LHCN-M2 (cell line): ENCODE measurements around the gene PHACTR2. TPM values are rescaled to one million over a fixed set of nuclear protein-coding genes. Genes with fewer than 3 reads are reported as not detected.
"Not testable (repeated sequence)": the region's sequence is repeated elsewhere in the genome, so short reads cannot be mapped to it uniquely, and the experiment has no call there.

Experiments
- DNase-seq: peaks from one replicate; pipeline ENCODE4 v3.0.0-alpha.2; 2012; ENCODE audit warnings: low read depth
- total RNA-seq: library from RNA; depleted of rRNA; stranded (reverse); fragments of >200 nt; gene quantifications from 2 replicates; pipeline ENCODE4 v1.2.3, GENCODE V29; 2014

PHACTR2 gene
- total RNA-seq, 1 experiment from 2014 or later = 35.0 TPM

- no peak for DNase-seq
Measured at GRCh38 chr6:143698759-143699429, 21.1 kb downstream of the PHACTR2 start.

GRCh38 chr6:143699430-143699825 is 21.7 kb downstream of the PHACTR2 start:
- DNase-seq = no peak

- peak; percentile 80 for DNase-seq
Measured at GRCh38 chr6:143700684-143701348, 23.1 kb downstream of the PHACTR2 start.

GRCh38 chr6:143701349-143702234 is 23.8 kb downstream of the PHACTR2 start:
- DNase-seq = no peak

- DNase-seq = no peak
Measured at GRCh38 chr6:143705569-143705968, 27.8 kb downstream of the PHACTR2 start.

- no peak for DNase-seq
Measured at GRCh38 chr6:143707697-143708096, 29.9 kb downstream of the PHACTR2 start.

- DNase-seq = no peak
Measured at GRCh38 chr6:143708889-143709288, 31.1 kb downstream of the PHACTR2 start.

- DNase-seq = no peak
Measured at GRCh38 chr6:143711714-143712113, 33.9 kb downstream of the PHACTR2 start.

GRCh38 chr6:143718472-143718871 is 40.7 kb downstream of the PHACTR2 start:
- no peak for DNase-seq

- DNase-seq = no peak
Measured at GRCh38 chr6:143721642-143722041, 43.9 kb downstream of the PHACTR2 start.

- no peak for DNase-seq
Measured at GRCh38 chr6:143724876-143725275, 47.1 kb downstream of the PHACTR2 start.

GRCh38 chr6:143726015-143726647 is 48.4 kb downstream of the PHACTR2 start:
- no peak for DNase-seq

GRCh38 chr6:143727035-143727434 is 49.3 kb downstream of the PHACTR2 start:
- DNase-seq = no peak

- DNase-seq = no peak
Measured at GRCh38 chr6:143731789-143732188, 54.0 kb downstream of the PHACTR2 start.

- DNase-seq = no peak
Measured at GRCh38 chr6:143732536-143732935, 54.8 kb downstream of the PHACTR2 start.

- DNase-seq = no peak
Measured at GRCh38 chr6:143733510-143733909, 55.7 kb downstream of the PHACTR2 start.

GRCh38 chr6:143734641-143735063 is 56.9 kb downstream of the PHACTR2 start:
- no peak for DNase-seq

GRCh38 chr6:143738072-143738690 is 60.4 kb downstream of the PHACTR2 start:
- not testable (repeated sequence) for DNase-seq

GRCh38 chr6:143739341-143739851 is 61.6 kb downstream of the PHACTR2 start:
- no peak for DNase-seq

GRCh38 chr6:143740213-143740612 is 62.4 kb downstream of the PHACTR2 start:
- no peak for DNase-seq

GRCh38 chr6:143741480-143741879 is 63.7 kb downstream of the PHACTR2 start:
- DNase-seq = no peak
